HEK293T (cell line): Measurements from ENCODE around the gene WDR62.

Experiments used
- CTCF ChIA-PET: fragments of 350-600 bp; formaldehyde crosslinking; extraction: SDS; loops from one replicate; lab custom pipeline; 2021; ENCODE audit warnings: antibody characterized with exemption, inconsistent platforms; lab: Yijun Ruan, JAX
- POLR2A ChIA-PET: fragments of 350-600 bp; formaldehyde crosslinking; extraction: SDS; loops from one replicate; lab custom pipeline; 2020; ENCODE audit warnings: antibody characterized with exemption, inconsistent platforms; lab: Yijun Ruan, JAX
- DNase-seq: peaks from one replicate; pipeline ENCODE4 v3.0.0; 2012; ENCODE audit warnings: mixed read lengths; ENCODE audit errors: extremely low spot score
- ARNT ChIP-seq: fragments of 450-650 bp; IDR thresholded peaks from 2 replicates; pipeline ENCODE4 v1.6.1; 2017; ENCODE audit warnings: mild to moderate bottlenecking
- CTBP1 ChIP-seq: fragments of 450-650 bp; IDR thresholded peaks from 2 replicates; pipeline ENCODE4 v1.6.1; 2016; ENCODE audit warnings: borderline replicate concordance
- ELF4 ChIP-seq: fragments of 450-650 bp; IDR thresholded peaks from 2 replicates; pipeline ENCODE4 v1.6.1; 2017; ENCODE audit warnings: antibody characterized with exemption
- FOXA1 ChIP-seq: fragments of 450-650 bp; IDR thresholded peaks from 2 replicates; pipeline ENCODE4 v1.6.1; 2016; ENCODE audit warnings: mild to moderate bottlenecking
- FOXK2 ChIP-seq: fragments of 450-650 bp; IDR thresholded peaks from 2 replicates; pipeline ENCODE4 v1.6.1; 2016; ENCODE audit warnings: mild to moderate bottlenecking
- FOXM1 ChIP-seq: fragments of 450-650 bp; IDR thresholded peaks from 2 replicates; pipeline ENCODE4 v1.6.1; 2017; ENCODE audit warnings: mild to moderate bottlenecking, borderline replicate concordance
- HDGF ChIP-seq: fragments of 450-650 bp; IDR thresholded peaks from 2 replicates; pipeline ENCODE4 v1.6.1; 2017; ENCODE audit warnings: antibody characterized with exemption, borderline replicate concordance
- L3MBTL2 ChIP-seq: fragments of 450-650 bp; conservative IDR thresholded peaks from 2 replicates; pipeline ENCODE4 v1.6.1; 2016; ENCODE audit warnings: mild to moderate bottlenecking
- LEF1 ChIP-seq: fragments of 450-650 bp; IDR thresholded peaks from 2 replicates; pipeline ENCODE4 v1.6.1; 2017; ENCODE audit warnings: mild to moderate bottlenecking, borderline replicate concordance
- NFRKB ChIP-seq: fragments of 450-650 bp; IDR thresholded peaks from 2 replicates; pipeline ENCODE4 v1.6.1; 2016; ENCODE audit warnings: mild to moderate bottlenecking, moderate library complexity
- SP1 ChIP-seq: fragments of 450-650 bp; IDR thresholded peaks from 2 replicates; pipeline ENCODE4 v1.6.1; 2017
- SUZ12 ChIP-seq: fragments of 450-650 bp; IDR thresholded peaks from 2 replicates; pipeline ENCODE4 v1.6.1; 2016; ENCODE audit warnings: mild to moderate bottlenecking
- TARDBP ChIP-seq: fragments of 450-650 bp; IDR thresholded peaks from 2 replicates; pipeline ENCODE4 v1.6.1; 2016
- ZNF384 ChIP-seq: fragments of 450-650 bp; IDR thresholded peaks from 2 replicates; pipeline ENCODE4 v1.6.1; 2016
- TF ChIP-seq, protein P1 (sequence below): fragments of 450-650 bp; IDR thresholded peaks from 2 replicates; pipeline ENCODE4 v1.6.1; 2016

The WDR62 gene

DNA sequence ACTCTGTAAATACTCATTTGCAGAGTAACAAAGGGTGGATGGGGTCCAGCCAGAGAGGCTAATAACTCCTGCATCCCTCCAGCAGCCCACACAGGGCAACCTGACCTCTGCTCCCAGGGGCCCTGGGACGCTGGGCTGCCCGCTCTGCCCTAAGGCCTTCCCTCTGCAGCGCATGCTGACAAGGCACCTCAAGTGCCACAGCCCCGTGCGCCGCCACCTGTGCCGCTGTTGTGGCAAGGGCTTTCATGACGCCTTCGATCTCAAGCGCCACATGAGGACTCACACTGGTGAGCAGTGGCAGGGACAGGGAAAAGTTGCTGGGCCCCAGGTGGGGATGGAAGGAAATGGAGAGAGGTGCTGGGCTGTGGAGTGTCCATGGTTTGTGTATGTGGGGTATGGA lies 58.0 kb downstream of the WDR62 start:
- ChIA-PET CTCF (no interaction called here), POLR2A (no interaction called here)
- TF ChIP-seq, protein P1, sequence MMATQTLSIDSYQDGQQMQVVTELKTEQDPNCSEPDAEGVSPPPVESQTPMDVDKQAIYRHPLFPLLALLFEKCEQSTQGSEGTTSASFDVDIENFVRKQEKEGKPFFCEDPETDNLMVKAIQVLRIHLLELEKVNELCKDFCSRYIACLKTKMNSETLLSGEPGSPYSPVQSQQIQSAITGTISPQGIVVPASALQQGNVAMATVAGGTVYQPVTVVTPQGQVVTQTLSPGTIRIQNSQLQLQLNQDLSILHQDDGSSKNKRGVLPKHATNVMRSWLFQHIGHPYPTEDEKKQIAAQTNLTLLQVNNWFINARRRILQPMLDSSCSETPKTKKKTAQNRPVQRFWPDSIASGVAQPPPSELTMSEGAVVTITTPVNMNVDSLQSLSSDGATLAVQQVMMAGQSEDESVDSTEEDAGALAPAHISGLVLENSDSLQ, result no peak
- TF ChIP-seq CTBP1 (no peak), L3MBTL2 (no peak)
- no peak for DNase-seq

DNA sequence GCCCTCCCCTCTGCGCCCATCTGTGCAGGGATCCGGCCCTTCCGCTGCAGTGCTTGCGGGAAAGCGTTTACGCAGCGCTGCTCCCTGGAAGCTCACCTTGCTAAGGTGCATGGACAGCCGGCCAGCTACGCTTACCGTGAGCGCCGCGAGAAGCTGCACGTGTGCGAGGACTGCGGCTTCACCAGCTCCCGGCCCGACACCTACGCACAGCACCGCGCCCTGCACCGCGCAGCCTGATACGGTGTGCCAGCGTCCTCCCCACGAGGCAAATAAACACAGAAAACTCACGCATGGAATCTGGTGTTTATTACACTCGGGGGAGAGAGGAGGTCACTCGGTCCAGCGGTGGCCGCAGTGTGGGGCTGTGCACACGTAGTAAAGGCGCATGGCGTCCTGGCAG lies 58.7 kb downstream of the WDR62 start:
- ChIA-PET POLR2A (interaction anchor here (1.6 kb wide), 1 partner anchor 24 kb away, joined by 4 read pairs; no protein-coding TSS in a partner anchor), CTCF (no interaction called here)
- no peak for DNase-seq
- no peak for TF ChIP-seq HDGF
- TF ChIP-seq SUZ12, result no peak
- no peak for TF ChIP-seq CTBP1
- no peak for TF ChIP-seq ZNF384
- no peak for TF ChIP-seq NFRKB
- no peak for TF ChIP-seq SP1
- TF ChIP-seq, protein P1, result no peak
- TF ChIP-seq FOXA1, result no peak
- TF ChIP-seq LEF1, result no peak
- TF ChIP-seq TARDBP, result no peak
- TF ChIP-seq ELF4, result no peak
- TF ChIP-seq FOXK2, result no peak
- TF ChIP-seq FOXM1, result no peak

DNA sequence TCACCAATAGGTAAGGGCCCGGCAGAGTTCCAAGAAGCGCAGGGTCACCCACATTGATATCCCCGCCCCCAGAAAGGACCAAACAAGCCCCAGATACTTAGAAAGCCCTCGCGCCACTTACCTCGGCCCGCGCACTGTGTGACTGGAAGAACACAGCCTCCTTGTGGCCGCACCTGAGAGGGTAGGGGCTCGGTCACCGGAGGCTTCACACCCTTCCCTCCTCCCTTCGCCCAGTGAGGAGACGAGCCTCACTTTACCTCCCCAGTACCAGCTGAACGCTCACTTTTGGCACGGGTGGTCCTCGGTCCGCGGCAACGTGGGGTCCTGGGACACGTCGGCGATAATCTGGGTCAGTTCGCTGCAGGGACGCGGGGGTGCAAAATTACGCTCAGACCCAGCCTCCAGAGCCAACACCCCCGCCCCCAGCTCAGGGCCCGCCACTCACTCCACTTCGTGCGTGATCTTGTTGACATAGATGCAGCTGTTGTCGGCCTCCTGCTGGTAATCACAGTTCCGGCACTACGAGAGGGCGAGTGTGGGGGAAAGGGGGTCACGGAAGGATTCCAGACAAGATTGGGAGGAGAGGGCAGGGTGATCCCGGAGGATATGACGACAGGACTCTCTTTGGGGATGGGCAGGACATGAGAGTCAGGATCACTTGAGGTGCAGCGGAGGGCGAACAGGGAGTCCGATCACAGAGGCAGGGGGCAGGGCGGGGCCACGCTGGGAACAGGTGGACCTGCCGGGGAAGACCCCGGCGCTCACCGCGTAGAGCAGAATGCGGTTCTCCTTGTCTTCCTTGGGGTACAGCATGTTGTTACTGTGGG lies 59.4 kb downstream of the WDR62 start:
- CTCF ChIA-PET, result no interaction called here
- no peak for DNase-seq
- TF ChIP-seq HDGF (no peak), L3MBTL2 (no peak), ARNT (no peak), LEF1 (no peak), SP1 (no peak)
- TF ChIP-seq, protein P1, result no peak
- POLR2A ChIA-PET, result interaction anchor here (1.0 to 1.8 kb wide), 13 partner anchors 8 to 366 kb away, joined by 3 to 11 read pairs (median 5); partner anchors contain the start of genes ALKBH6, CAPNS1, LIN37 and ZNF146

DNA sequence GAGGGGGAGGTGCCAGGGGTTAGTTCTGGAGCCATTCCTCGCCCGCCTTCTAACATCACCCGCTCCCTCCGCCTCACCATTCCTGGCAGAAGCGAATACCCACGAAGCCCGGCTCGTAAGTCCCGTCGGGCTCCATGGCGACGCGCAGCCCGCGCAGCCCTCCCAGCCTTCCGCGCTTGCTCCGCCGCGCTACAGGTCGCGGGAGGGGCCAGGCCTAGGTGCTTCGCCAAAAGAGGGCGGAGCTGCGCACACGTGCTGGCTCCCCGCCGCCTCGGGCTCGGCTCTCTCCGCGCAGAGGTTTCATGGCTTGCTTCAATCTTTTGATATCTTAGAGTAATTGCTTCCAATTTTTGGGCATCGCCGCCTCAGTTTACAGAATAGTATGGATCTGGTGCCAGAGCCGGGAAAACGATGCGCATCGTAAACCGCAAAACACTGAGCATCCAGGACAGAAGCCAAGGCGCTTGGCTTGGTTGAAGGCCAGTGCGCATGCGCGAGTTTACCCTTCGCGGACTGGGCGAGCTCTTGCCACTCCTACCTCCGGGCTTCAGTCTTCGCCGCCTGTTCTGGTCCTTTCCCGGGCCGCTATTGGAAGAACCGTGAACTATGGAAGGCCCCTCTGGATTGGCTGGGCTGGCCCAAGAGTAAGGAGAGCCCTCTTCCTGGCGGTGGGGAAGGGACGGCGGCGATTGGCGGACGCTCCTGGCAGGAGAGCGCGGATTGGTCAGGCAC lies 60.2 kb downstream of the WDR62 start, which contains the start of gene POLR2I:
POLR2I (minus strand) TSS at position 155 of the 732 bp plus-strand sequence; CDS start at position 136, 19 bp downstream.
- peak; percentile 97 for DNase-seq
- ChIA-PET CTCF (interaction anchor here (0.6 kb wide), 1 partner anchor 13 kb away, joined by 3 read pairs; no protein-coding TSS in a partner anchor), POLR2A (interaction anchor here (0.7 to 2.5 kb wide), 27 partner anchors 9 to 367 kb away, joined by 3 to 39 read pairs (median 4); partner anchors contain the start of genes ALKBH6, CAPNS1, LIN37 and THAP8)
- no peak for TF ChIP-seq FOXK2
- no peak for TF ChIP-seq HDGF
- TF ChIP-seq SP1, result no peak; the same call in 1 of the 2 replicates
- TF ChIP-seq FOXA1, result no peak
- TF ChIP-seq ARNT, result no peak
- peak; percentile 99 for TF ChIP-seq L3MBTL2
- TF ChIP-seq ELF4, result no peak
- no peak for TF ChIP-seq NFRKB
- TF ChIP-seq, protein P1, result peak; percentile 62
- TF ChIP-seq CTBP1, result no peak
- no peak for TF ChIP-seq ZNF384
- no peak for TF ChIP-seq FOXM1
- no peak for TF ChIP-seq SUZ12
